Activated CD4-positive, alpha-beta memory T cell treated with anti-CD3 and anti-CD28 coated beads for 36 hours (primary cell): ENCODE measurements around the gene FRMD4A. TPM values are rescaled to one million over a fixed set of nuclear protein-coding genes. Genes with fewer than 3 reads are reported as not detected.
"Not testable (repeated sequence)": the region's sequence is repeated elsewhere in the genome, so short reads cannot be mapped to it uniquely, and the experiment has no call there.

Source experiments
- CTCF ChIA-PET: fragments of 350-600 bp; sonication (Branson Sonifier 250); formaldehyde crosslinking; loops from one replicate; lab custom pipeline; 2021; ENCODE audit warnings: antibody characterized with exemption, inconsistent platforms; lab: Charles Lee
- POLR2A ChIA-PET: fragments of 350-600 bp; sonication (Branson Sonifier 250); formaldehyde crosslinking; loops from one replicate; lab custom pipeline; 2021; ENCODE audit warnings: antibody characterized with exemption; lab: Charles Lee
- DNase-seq: peaks from one replicate; pipeline ENCODE4 v3.0.0-alpha.2; 2020
- H3K27ac Mint-ChIP-seq: one replicate; pipeline ENCODE4 v1.8.0; 2021; ENCODE audit warnings: mixed read lengths
- H3K27me3 Mint-ChIP-seq: one replicate; pipeline ENCODE4 v1.8.0; 2021; ENCODE audit warnings: mixed read lengths
- H3K36me3 Mint-ChIP-seq: one replicate; pipeline ENCODE4 v1.8.0; 2021; ENCODE audit warnings: mixed read lengths
- H3K4me1 Mint-ChIP-seq: one replicate; pipeline ENCODE4 v1.8.0; 2021; ENCODE audit warnings: low read depth, mixed read lengths
- H3K4me3 Mint-ChIP-seq: one replicate; pipeline ENCODE4 v1.8.0; 2021; ENCODE audit warnings: mild to moderate bottlenecking, mixed read lengths
- H3K9me3 Mint-ChIP-seq: one replicate; pipeline ENCODE4 v1.8.0; 2021; ENCODE audit warnings: mixed read lengths
- intact Hi-C: fragments of 100-400 bp; cut with micrococcal nuclease; formaldehyde crosslinking; loops from one replicate; pipeline ENCODE4 v1.15.1; 2023
- total RNA-seq, 2 experiments: library from RNA; stranded (reverse); gene quantifications; one replicate each; pipeline ENCODE4 v1.2.3, GENCODE V29; 2021

The FRMD4A gene
- total RNA-seq, 2 experiments from 2014 or later, result 0.31 to 1.7 TPM

DNA sequence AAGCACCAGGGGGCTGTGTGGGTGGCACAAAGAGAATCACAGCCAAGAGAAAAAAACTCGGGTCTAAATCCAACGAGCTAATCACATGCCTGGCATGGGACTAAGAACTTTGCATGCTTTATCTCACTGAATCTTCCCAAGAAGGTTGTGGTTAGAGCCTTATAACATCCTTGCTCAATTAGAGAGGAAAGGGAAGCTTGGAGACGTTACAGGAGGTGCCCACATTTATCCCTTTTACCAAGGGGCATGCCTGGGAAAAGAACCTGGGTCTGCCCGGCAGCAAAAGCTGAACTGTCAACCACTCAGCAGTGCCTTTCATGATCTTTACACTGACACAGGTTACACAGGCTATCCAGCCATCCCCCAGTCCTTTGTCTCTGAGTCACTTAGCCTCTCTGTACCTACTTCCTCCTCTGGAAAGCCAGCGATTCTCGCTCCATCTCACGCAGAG lies 553.8 kb downstream of the FRMD4A start:
- Mint-ChIP-seq H3K9me3 (no peaks in the 10 kb centered on the region), H3K27ac (no peak overlapping the region), H3K4me3 (no peak overlapping the region), H3K36me3 (no peaks in the 10 kb centered on the region), H3K27me3 (peaks cover 16% of the 10 kb centered on the region), H3K4me1 (no peaks in the 10 kb centered on the region)
- intact Hi-C loops, result no loop called here
- CTCF ChIA-PET, result interaction anchor here (0.7 to 3.5 kb wide), 7 partner anchors 10 to 405 kb away, joined by 3 to 38 read pairs (median 5); no protein-coding TSS in a partner anchor
- no peak for DNase-seq
- POLR2A ChIA-PET, result interaction anchor here (0.6 kb wide), 1 partner anchor 1606 kb away, joined by 4 read pairs; no protein-coding TSS in a partner anchor

DNA sequence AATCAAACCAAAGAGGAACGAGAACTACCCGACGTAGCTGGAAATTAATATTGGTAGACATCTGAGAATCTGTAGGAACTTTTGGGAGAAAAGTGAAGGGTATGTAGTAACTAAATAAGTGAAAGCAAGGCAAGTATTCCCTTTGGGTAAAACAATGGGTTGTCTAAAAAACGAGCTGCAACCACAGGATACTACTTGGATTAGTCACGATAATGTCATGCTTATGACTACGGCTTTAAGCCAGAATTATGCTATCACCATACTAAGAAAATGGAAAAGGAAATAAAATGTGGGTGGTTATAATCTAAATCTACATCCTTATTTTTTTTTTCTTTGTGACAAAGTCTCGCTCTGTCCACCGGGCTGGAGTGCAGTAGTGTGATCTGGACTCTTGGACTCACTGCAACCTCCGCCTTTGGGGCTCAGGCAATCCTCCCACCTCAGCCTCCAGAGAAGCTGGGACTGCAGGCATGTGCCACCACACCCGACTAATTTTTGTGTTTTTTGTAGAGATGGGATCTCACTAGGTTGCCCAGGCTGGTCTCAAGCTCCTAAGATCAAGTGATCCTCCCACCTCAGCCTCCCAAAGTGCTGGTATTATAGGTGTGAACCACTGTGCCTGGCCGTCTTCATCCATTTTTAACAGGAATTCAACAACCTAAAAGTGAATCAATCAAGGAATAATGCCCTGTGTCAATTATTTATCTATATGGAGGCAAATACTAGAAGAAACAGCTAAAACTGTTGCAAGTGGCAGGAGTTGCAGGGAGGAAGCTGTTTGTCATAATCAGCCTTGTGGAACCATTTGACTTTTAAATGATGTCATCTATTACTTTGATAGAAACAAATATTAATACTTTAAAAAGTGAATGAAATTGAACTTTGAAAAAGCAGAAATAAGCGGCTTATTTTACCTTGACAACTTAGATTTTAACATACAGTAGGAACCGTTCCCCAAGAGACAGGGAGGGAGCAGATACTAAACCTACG lies 554.6 kb downstream of the FRMD4A start:
- Mint-ChIP-seq H3K4me3 (no peak overlapping the region), H3K9me3 (no peaks in the 10 kb centered on the region), H3K4me1 (no peaks in the 10 kb centered on the region), H3K27ac (no peak overlapping the region), H3K36me3 (no peaks in the 10 kb centered on the region), H3K27me3 (peaks cover 16% of the 10 kb centered on the region)
- CTCF ChIA-PET, result interaction anchor here (0.6 to 3.5 kb wide), 5 partner anchors 11 to 201 kb away, joined by 3 to 38 read pairs (median 3); no protein-coding TSS in a partner anchor
- intact Hi-C loops, result no loop called here
- POLR2A ChIA-PET, result interaction anchor here (0.8 kb wide), 1 partner anchor 409 kb away, joined by 4 read pairs; no protein-coding TSS in a partner anchor
- DNase-seq, result no peak

DNA sequence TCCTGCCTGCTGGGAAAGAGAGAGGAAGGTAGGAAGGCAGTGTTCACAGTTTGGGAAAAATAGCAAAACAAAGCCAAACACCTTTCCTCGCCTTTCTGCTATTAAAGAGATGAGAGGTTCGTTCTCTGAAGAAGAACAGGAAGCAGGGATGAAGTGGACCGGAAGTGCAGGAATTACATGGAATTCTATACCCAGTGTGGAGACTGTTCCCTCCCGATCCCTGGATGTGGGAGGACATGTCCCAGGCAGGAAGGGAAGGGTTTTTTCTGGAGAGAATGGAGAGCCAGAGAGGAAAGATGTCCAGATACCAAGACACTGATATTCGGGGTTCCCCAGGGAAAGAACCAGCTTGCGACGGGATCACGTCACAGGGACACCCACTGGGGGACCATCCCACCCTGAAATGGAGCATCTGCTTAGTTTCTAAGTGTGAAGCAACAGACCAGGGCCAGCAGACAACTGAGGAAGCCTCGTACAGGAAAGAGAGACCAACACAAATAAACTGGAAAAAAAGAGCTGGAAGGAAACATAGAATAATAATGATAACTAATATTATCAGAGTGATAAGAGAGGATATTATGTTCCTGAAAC lies 556.3 kb downstream of the FRMD4A start:
- POLR2A ChIA-PET, result no interaction called here
- CTCF ChIA-PET, result interaction anchor here (1.0 kb wide), 1 partner anchor 402 kb away, joined by 3 read pairs; no protein-coding TSS in a partner anchor

DNA sequence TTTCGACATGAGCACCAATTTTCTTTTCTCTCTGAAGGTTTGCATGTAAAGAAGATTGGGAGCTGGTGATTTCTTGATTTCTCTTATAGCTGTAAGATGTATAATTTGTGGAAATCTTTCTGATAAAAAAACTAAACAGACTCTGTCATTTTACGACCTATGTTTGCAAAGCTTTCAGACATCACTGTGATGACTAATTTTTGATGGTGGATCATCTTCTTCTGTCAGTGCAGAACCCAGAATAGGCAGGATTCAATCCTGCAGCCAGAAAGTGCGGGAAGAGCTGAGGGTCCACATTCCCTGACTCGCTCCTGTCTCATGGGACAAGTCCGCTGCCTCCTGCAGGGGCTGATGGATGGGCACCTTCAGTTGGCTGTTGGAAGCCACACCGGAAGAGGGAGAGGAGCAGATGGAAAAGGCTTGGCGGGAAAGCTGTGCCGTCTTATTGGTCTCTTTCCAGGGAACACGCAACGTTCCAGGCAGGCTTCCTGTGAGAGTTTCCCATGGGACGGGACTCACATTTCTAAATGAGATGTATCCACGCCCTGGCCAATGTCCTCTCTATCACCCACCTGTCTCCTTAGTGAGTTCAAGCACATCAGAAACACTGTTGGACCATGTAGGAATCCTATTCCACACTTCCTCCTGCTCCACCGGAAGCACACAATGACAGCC lies 557.1 kb downstream of the FRMD4A start:
- Mint-ChIP-seq H3K27me3 (peaks cover 25% of the 10 kb centered on the region), H3K4me3 (no peak overlapping the region)

More for the DNA sequence above, 556.3 kb downstream of the FRMD4A start:
- intact Hi-C loops, result no loop called here
- H3K9me3 Mint-ChIP-seq, result no peaks in the 10 kb centered on the region
- H3K27ac Mint-ChIP-seq, result no peak overlapping the region
- peaks cover 25% of the 10 kb centered on the region for H3K27me3 Mint-ChIP-seq
- H3K4me1 Mint-ChIP-seq, result no peaks in the 10 kb centered on the region
- no peak for DNase-seq
- no peaks in the 10 kb centered on the region for H3K36me3 Mint-ChIP-seq
- no peak overlapping the region for H3K4me3 Mint-ChIP-seq

DNA sequence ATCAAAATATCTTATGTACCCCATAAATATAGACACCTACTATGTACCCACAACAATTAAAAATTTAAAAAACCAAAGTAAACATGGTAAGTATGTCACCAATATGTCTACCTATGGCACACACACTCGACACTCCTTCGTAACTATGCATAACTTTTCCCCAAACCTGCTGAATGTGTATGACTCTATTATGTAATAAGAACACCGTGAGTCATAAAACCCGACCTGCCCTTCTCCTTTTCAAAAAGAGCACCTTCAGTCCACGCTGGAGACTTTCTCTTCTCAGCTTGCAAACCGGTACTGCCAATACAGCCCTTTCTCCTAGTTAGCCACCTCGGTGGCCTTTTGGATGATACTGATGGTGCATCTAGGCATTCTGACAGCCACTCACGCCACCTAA lies 557.7 kb downstream of the FRMD4A start:
- H3K27ac Mint-ChIP-seq, result no peak overlapping the region
- CTCF ChIA-PET, result no interaction called here
- no peaks in the 10 kb centered on the region for H3K36me3 Mint-ChIP-seq
- intact Hi-C loops, result no loop called here
- no peak overlapping the region for H3K4me3 Mint-ChIP-seq
- peaks cover 25% of the 10 kb centered on the region for H3K27me3 Mint-ChIP-seq
- no peaks in the 10 kb centered on the region for H3K9me3 Mint-ChIP-seq
- H3K4me1 Mint-ChIP-seq, result no peaks in the 10 kb centered on the region
- POLR2A ChIA-PET, result no interaction called here
- no peak for DNase-seq

More for the DNA sequence above, 557.1 kb downstream of the FRMD4A start:
- Mint-ChIP-seq H3K4me1 (no peaks in the 10 kb centered on the region), H3K9me3 (no peaks in the 10 kb centered on the region), H3K36me3 (no peaks in the 10 kb centered on the region), H3K27ac (no peak overlapping the region)
- no peak for DNase-seq
- CTCF ChIA-PET, result interaction anchor here (1.0 kb wide), 1 partner anchor 402 kb away, joined by 3 read pairs; no protein-coding TSS in a partner anchor
- POLR2A ChIA-PET, result no interaction called here
- intact Hi-C loops, result no loop called here

DNA sequence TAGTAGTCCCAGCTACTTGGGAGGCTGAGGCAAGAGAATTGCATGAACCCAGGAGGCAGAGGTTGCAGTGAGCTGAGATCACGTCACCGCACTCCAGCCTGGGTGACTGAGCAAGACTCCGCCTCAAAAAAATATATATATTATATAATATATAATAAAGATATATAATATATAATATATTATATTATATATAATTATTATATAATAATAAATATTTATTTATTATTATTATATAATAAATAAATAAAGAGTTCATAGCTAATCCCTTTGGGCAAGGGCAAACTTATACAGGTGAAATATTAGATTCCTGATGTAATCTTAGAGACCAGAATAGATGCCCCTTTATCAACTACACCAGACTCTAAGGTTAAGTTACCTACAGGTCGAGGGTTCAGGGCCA lies 558.7 kb downstream of the FRMD4A start:
- H3K27me3 Mint-ChIP-seq, result peaks cover 25% of the 10 kb centered on the region
- DNase-seq, result no peak
- H3K4me1 Mint-ChIP-seq, result no peaks in the 10 kb centered on the region
- no peak overlapping the region for H3K27ac Mint-ChIP-seq
- CTCF ChIA-PET, result no interaction called here
- no peaks in the 10 kb centered on the region for H3K36me3 Mint-ChIP-seq
- POLR2A ChIA-PET, result no interaction called here
- intact Hi-C loops, result no loop called here
- H3K9me3 Mint-ChIP-seq, result no peaks in the 10 kb centered on the region
- H3K4me3 Mint-ChIP-seq, result no peak overlapping the region

DNA sequence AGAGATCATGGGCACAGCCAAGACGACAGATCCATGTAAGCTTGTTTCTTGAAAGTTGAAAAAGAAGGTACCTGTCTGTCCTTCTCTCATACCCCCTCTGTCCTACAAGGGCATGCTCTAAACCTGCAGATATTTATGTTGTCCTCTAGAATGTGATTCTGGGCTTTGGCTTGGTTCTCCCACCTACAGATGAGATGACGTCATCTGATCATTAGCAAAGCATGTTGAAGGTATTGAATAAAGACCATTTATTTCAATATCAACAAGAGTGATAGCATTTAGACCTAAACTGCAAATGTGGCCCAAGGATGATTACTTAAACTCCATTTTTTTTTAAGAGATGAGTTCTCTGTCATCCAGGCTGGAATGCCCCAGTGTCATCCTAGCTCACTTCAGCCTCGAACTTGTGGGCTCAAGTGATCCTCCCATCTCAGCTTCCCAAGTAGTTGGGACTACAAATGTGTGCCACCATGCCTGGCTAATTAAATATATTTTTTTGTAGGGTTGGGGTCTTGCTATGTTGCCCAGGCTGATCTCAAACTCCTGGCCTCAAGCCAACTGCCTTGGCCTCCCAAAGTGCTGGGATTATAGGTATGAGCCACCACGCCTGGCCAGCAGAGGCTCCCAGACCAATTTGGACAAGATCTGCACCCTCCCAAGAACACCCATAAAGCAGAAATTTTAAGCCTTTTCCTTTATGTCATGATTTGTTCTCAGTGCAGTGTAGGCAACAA lies 559.8 kb downstream of the FRMD4A start:
- POLR2A ChIA-PET, result no interaction called here
- intact Hi-C loops, result no loop called here
- no peaks in the 10 kb centered on the region for H3K4me1 Mint-ChIP-seq
- no peak overlapping the region for H3K27ac Mint-ChIP-seq
- no peaks in the 10 kb centered on the region for H3K36me3 Mint-ChIP-seq
- no peak for DNase-seq
- H3K27me3 Mint-ChIP-seq, result peaks cover 25% of the 10 kb centered on the region
- CTCF ChIA-PET, result interaction anchor here (1.5 kb wide), 1 partner anchor 16 kb away, joined by 3 read pairs; no protein-coding TSS in a partner anchor
- no peaks in the 10 kb centered on the region for H3K9me3 Mint-ChIP-seq
- H3K4me3 Mint-ChIP-seq, result no peak overlapping the region

DNA sequence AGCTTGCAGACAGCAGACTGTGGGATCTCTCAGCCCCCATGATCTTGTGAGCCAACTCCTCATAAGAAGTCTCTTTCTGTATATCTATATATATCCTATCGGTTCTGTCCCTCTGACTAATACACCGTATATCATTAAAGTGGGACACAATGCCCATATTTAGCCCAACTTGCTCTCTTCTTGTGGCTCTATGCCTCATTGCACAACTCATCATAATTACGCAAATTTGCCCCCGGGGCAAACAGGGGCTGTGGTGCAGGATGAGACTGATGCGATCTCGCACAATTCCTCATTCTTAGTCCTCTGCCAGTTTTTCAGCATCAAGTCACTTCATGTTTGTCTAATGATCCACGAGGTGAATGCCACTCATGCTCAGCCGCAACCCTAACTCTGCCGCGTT lies 560.8 kb downstream of the FRMD4A start:
- H3K9me3 Mint-ChIP-seq, result no peaks in the 10 kb centered on the region
- H3K4me1 Mint-ChIP-seq, result no peaks in the 10 kb centered on the region
- DNase-seq, result no peak
- no peaks in the 10 kb centered on the region for H3K36me3 Mint-ChIP-seq
- ChIA-PET POLR2A (no interaction called here), CTCF (interaction anchor here (1.5 kb wide), 1 partner anchor 17 kb away, joined by 3 read pairs; no protein-coding TSS in a partner anchor)
- H3K4me3 Mint-ChIP-seq, result no peak overlapping the region
- peaks cover 23% of the 10 kb centered on the region for H3K27me3 Mint-ChIP-seq
- intact Hi-C loops, result no loop called here
- no peak overlapping the region for H3K27ac Mint-ChIP-seq

DNA sequence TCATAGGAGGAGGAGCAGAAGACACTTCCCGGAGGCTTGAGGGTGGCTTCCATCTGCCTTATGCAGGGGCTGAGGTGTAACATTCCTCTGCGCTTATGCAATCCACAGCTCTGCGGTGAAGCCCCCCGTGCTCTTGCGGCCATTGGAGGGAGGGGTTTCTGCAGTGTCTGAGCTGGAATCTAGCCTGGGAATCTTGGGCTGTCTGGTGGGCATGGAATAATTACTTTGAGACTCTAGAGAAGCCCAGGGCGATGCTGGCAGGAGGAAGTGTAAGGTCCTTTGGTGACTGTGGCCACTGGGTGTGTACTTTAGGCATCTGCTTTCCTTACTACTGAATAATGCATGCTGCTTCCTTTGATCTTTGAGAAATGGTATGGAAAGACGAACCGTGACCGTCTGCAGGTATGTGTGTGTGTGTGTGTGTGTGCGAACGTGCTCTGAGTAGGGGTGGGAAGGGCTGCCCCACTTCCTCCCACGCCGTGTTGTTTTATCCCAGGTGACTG lies 563.0 kb downstream of the FRMD4A start:
- no peaks in the 10 kb centered on the region for H3K9me3 Mint-ChIP-seq
- no peak for DNase-seq
- intact Hi-C loops, result no loop called here
- H3K27me3 Mint-ChIP-seq, result peaks cover 11% of the 10 kb centered on the region
- no peaks in the 10 kb centered on the region for H3K36me3 Mint-ChIP-seq
- CTCF ChIA-PET, result no interaction called here
- H3K4me1 Mint-ChIP-seq, result no peaks in the 10 kb centered on the region
- H3K4me3 Mint-ChIP-seq, result no peak overlapping the region
- no peak overlapping the region for H3K27ac Mint-ChIP-seq
- POLR2A ChIA-PET, result no interaction called here

DNA sequence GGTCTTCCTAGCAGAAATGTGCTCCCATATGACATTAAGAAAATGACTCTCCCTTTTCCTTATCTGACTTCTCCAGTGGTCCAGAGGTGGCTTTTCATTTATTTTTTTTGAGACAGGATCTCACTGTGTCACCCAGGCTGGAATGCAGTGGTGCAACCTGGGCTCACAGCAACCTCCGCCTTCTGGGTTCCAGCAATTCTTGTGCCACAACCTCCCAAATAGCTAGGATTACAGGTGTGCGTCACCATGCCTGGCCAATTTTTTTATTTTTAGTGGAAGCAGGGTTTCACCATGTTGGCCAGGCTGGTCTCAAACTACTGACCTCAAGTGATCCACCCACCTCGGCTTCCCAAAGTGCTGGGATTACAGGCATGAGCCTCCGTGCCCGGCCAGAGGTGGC lies 563.6 kb downstream of the FRMD4A start:
- intact Hi-C loops, H3K9me3 Mint-ChIP-seq, H3K4me3 Mint-ChIP-seq, CTCF ChIA-PET, DNase-seq, H3K27me3 Mint-ChIP-seq, POLR2A ChIA-PET, H3K27ac Mint-ChIP-seq, H3K36me3 Mint-ChIP-seq, H3K4me1 Mint-ChIP-seq: not testable (repeated sequence)

DNA sequence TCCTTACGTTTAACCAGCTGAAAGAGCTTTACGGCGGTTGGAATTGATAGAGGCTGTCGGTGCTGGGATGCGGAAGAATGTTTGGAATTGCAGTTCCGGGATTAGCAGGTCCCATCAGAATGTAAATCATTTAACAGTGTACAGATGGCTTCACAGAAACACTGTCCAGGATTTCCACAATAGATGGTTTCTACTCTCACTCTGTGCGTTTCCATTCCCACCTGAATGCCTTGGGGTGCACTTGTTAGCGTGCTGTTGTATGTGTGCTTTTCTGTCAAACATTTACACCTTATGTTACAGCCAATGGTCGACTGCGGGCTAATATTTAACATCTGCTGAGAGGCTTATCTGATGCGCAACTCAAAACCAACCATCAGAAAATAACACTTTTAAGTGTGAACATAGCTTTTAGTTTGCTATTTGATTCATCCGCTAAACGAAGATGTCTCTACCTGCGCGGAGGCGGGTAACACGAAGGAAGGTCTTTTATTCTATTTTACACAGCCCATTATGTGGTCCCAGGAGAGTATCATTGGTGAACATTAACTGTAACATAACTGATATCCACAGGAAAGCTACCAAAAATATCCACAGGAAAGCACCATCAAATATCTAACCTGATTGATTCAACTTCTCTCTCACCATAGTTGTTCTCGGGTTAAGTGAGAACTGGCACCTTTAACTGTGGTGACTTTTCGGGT lies 564.9 kb downstream of the FRMD4A start:
- Mint-ChIP-seq H3K9me3 (no peaks in the 10 kb centered on the region), H3K4me3 (no peak overlapping the region), H3K27me3 (peaks cover 9% of the 10 kb centered on the region), H3K27ac (no peak overlapping the region), H3K4me1 (no peaks in the 10 kb centered on the region), H3K36me3 (no peaks in the 10 kb centered on the region)
- ChIA-PET CTCF (no interaction called here), POLR2A (no interaction called here)
- intact Hi-C loops, result no loop called here
- no peak for DNase-seq
